Activated CD8-positive, alpha-beta memory T cell treated with anti-CD3 and anti-CD28 coated beads for 4 hours (primary cell): Measurements from ENCODE around the gene OPRD1.
"Not testable (repeated sequence)": the region's sequence is repeated elsewhere in the genome, so short reads cannot be mapped to it uniquely, and the experiment has no call there.

Source experiments
- DNase-seq, 2 donors: peaks; one replicate each; pipeline ENCODE4 v3.0.0-alpha.2; 2020; ENCODE audit warnings: low read depth in 2 of 2

OPRD1 gene

DNA sequence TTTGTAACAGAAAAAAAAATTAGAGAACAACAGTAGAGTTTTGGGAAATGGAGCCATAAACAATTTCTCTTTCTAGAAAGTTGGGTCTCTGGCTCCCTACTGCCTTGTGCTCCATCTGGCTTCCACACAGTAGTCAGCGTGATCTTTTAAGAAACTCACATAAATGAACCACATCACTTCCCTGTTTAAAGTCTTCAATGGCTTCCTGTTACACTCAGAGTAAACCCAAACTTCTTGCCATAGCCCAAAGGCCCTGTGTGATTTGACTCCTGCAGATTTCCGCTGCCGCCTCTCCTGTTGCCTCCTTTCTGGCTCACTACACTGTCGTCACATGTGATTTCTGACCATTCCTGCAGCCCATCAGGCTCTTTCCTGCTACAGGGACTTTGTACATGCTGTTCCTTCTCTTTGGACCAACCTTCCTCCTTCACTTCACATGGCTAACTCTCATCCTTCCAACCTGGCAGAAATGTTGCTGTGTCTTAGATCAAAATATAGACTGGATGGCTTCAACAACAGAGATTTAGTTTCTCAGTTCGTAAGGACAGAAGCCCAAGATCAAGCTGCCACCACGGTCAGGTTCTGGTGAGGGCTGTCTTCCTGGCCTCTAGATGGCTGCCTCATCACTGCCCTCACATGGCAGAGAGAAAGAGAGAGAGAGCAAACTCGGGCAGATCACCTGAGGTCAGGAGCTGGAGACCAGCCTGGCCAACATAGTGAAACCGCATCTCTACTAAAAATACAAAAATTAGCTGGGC is 34.0 kb downstream of the OPRD1 start:
- DNase-seq, result no peak

DNA sequence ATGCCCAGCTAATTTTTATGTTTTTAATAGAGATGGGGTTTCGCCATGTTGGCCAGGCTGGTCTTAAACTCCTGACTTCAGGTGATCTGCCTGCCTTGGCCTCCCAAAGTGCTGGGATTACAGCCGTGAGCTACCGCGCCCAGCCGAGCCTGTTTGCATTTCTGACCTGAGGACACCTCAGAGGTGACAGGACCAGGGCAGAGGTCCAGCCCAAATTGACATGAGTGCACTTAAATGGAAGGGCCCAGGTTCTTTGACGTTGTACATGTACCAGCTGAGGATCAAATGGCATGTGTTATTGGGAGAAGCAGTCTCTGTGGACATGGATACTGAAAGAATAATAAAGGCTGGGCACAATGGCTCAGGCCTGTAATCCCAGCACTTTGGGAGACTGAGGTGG is 35.2 kb downstream of the OPRD1 start:
- DNase-seq, result not testable (repeated sequence)

DNA sequence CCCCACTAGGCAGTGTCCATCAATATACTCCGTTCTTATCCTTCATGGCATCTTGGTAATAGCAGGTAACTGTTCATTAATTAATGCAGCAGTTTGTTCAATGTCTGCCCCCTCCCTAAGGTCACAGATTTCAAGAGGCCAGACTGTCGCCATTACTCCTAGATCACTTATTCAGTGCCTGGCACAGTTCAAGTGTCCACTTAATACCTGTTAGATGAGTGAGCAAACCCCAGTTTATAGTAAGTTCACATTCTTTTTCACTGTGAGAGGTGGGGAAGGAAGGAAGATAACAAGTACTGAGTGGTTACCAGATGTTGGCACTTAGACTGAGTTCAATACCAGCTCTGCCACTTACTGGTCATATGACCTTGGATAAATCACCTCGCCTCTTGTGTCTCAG is 36.4 kb downstream of the OPRD1 start:
- no peak for DNase-seq

DNA sequence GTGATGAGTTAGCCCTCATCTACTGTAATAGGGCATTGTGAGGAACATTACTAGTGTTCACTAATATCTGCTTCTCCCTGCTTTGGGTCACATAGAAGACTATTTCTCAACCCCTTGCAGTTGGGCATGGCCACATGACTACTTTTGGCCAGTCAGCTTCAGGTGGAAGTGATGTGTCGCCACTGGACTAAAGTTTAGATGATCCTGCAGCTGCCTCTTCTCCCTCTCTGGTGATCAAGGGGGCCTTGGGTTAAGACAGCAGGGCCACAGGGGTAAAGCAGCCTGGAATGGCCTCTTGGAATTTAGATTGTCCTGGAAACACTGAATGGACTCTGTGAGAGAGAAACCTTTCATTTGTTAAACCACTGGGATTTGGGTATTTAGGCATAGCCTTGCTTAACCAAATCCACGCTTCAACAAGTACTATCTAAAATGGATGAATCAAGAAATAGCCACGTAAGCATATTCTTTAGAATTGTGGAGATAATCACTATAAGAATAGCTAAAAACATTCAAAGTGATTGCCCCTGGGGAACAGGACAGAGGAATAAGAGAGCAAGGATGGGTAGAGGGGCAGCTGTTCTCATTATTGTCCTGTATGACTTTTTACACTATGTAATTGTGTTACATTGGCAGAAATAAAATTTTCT is 41.2 kb downstream of the OPRD1 start:
- no peak for DNase-seq

DNA sequence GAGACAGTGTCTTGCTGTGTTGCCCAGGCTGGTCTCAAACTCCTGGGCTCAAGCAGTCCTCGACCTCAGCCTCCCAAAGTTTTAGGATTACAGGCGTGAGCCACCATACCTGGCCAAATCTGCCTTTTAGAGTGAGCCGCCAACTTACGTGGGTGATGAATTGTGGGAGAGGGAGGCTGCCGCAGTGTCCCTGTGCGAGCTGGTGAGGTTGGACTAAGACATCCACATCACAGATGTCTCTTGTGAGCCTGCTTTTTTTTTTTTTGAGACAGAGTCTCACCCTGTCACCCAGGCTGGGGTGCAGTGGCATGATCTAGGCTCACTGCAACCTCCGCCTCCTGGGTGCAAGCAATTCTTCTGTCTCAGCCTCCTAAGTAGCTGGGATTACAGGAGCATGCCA is 42.4 kb downstream of the OPRD1 start:
- DNase-seq, result not testable (repeated sequence)

DNA sequence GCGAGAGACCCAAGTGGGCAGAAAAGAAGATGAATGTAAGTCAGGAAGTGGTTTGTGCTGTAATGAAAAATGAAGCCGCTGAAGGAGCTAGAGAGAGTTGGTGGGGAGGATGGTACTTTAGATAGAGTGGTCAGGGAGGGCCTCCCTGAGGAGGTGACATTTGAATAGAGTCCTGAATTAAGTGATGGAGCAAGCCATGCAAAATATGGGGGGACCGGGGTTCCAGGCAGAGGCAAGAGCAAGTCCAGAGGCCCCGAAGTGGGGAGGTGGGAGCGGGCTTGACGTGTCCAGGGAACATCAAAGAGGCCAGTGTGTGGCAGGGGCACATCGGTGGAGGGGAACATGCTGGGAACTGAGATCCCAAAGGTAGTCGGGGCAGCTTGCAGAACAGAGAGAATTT is 43.1 kb downstream of the OPRD1 start:
- DNase-seq, result no peak

DNA sequence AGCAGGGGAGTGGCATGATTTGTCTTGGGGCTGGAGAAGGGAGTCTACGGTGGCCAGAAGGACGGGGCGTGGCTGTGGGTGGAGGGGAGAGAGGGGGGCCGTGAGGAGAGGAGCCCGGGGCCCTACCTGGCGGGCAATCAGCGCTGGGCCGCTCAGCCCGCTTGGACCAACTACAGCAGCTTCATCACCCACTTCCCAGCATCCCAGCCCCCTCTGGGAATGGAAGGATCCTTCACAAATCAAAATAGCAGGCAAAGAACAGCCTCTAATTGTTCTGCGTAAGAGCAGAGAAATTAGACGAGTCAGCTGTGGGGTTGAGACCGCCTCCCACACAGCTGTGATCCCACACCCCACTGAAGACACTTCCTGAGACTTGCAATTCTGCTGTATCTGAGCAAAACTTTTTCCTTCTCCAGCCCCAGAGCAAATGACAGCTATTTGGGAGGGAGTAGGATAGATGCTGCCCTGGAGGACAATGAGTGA is 43.5 kb downstream of the OPRD1 start:
- DNase-seq, result no peak

DNA sequence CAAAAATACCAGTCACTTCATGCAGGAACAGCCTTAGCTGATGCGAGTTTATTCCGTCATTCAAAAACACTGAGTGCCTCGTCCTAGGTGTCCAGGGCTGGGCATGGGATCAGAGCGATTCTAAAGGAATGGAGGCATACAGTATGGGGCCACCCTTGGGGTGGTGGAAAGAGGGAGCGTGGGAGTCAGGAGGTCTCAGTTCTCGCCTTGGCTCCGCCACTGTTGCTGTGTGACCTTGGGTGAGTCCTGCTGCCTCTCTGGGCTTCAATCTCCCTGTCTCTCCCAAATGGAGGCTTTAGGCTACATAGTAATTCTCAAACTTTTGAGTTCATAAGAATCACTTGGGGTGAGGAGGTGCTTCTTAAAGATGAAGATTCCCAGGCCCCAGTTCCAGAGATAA is 44.0 kb downstream of the OPRD1 start:
- DNase-seq, result no peak

DNA sequence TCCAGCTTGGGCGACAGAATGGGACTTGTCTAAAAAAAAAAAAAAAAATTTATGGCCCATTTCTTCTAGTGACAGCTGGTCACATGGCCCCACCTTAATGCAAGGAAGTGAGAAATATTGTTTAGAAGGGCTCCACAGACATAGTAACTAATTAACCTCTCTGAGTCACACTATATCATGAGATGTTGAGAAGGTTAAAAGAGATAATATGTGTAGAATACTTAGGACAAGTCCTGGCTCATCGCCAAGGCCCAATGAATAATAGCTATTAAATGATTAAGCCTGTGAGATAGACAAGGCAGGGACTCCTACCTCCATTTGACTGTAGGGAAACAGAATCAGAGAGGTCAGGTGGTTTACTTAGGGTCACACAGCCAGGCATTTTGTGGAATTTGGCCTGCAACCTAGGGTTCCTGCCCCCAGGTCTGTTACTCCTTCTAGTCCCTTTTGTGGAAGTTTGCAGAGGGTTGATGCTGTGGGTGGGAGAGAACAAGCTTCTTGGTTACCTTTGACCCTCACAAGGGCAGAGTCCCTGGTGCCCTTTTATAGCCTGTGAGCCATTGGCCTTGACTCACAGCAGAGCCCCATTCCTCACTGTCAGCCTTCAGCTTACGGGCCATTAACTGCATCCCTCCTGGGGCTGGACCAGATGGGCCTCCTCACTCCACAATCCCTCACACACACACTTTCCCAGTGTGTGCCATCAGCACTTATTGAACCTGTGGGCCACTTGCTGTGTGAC is 48.5 kb downstream of the OPRD1 start:
- DNase-seq, result no peak

DNA sequence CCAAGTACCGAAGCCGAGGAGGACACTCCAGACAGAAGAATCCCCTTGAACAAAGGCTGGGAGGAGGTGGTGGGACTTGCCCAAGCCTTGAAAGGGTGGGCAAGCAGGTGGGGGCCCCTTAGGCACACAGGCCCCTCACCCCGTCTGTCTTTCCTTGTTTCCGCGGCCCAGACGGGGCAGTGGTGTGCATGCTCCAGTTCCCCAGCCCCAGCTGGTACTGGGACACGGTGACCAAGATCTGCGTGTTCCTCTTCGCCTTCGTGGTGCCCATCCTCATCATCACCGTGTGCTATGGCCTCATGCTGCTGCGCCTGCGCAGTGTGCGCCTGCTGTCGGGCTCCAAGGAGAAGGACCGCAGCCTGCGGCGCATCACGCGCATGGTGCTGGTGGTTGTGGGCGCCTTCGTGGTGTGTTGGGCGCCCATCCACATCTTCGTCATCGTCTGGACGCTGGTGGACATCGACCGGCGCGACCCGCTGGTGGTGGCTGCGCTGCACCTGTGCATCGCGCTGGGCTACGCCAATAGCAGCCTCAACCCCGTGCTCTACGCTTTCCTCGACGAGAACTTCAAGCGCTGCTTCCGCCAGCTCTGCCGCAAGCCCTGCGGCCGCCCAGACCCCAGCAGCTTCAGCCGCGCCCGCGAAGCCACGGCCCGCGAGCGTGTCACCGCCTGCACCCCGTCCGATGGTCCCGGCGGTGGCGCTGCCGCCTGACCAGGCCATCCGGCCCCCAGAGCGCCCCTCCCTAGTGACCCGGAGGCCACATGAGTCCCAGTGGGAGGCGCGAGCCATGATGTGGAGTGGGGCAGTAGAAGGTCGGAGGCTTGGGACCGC is 50.8 kb downstream of the OPRD1 start:
- no peak for DNase-seq

DNA sequence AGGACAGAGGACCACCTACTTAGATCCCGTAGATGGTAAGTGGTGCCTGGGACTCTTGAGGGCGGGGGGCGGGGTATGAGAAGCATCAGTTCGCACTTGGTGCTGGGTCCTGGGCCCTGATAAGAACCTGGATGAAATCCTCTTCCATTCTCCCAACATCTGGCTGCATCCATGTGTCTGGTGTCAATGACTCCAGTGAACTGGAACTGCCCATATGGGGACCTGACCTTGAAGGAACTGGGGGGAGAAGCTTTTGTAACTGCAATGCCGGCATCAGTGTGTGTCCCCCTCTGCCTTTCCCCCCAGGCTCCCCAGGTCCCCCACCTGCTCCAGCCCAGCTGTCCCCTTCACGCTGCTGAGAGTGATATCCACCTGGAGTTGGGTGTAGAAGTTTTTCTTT is 52.7 kb downstream of the OPRD1 start:
- no peak for DNase-seq

DNA sequence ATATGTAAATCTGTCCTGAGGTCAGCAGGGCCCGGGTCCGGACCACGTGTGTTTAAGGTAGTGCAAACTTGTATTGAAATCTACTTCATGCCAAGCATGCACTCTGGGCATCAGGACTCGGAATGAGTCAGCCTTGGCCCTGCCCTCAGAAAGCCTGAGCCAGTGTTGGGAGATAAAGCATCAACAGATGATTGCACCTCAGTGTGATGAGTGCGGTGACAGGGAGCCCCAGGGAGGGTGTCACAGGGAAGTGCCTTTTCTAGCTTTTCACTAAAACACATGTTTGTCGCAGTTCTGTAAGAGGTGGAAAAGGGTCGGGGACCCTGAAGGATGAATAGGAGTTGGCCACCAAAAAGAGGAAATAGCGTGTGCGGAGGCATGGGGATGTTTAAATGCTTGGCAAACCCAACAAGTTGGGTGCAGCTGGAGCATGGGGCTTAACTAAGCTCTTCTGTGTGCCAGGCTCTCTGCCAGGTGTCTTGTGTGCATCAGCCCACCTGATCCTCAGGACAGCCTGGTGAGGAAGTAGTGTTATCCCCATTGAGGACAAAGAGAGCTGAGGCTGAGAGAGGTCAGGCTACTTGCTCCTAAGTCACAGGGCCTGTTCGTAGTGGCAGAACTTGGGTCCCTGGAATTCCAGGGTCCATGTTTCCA is 54.2 kb downstream of the OPRD1 start:
- no peak for DNase-seq

DNA sequence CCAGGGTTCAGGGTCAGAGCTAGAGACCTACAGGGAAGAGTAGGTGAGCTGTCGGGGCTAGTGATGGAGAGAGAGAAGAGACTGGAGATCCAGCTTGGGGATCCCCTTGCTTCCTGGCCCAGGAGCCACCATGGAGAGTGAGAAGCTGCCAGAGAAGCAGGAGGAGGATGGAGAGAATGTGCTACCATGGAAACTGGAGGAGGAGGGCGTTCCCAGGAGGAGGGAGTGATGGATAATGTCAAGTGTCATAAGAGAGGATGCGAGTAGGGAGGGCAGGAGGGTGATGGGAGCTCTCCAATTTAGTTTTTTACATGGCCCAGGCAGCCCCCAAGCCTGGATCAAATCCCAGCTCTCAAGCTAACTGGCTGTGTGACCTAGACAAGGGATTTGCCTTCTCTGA is 55.9 kb downstream of the OPRD1 start:
- DNase-seq, result no peak

DNA sequence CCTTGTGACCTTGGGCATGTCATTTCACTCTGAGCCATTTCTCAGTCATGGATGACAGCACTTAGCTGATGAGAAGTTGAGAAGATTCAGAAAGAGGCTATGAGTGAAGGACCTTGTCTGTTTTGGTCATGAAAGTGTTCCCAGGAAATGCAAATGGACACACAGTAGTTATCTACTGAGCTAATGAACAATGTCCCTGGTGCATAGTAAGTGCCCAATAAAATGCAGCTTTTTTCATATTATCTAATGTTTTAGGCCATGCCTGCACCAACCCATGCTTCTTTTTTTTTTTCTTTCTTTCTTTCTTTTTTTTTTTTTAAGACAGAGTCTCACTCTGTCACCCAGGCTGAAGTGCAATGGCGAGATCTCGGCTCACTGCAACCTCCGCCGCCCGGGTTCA is 58.0 kb downstream of the OPRD1 start:
- no peak for DNase-seq

DNA sequence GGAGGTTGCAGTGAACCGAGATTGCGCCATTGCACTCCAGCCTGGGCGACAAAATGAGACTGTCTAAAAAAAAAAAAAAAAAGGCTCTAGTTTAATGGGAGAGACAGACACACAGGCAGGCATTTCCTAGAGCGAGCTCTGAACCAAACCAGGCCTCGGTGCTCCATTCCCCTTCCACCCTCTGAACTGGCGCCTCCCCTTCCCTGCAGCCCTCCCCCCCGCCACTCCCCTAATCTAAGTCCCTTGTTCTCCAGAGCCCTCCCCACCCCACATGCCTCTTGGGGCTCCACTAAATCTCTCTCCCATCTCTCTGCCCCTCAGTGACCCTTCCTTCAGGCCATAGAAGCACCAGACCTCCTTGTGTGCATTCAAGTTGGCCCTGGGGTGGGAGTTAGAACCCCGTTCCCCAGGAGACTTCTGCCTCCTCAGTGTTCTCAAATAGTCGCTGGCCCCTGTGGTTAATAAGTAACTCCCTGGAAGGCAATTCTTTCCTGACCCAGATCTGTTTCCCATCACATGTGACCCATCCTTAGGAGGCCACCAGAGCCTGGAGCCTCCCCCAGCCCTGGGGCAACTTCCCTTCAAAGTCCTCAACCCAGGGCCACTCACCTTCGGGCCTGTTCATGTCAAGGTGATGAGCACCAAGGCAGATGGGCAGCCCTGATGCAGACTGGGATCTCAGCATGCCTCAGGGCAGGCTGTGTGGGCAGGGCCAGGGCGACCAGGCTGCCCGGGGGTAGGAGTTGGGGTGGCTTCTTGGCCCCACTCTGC is 59.8 kb downstream of the OPRD1 start:
- no peak for DNase-seq

DNA sequence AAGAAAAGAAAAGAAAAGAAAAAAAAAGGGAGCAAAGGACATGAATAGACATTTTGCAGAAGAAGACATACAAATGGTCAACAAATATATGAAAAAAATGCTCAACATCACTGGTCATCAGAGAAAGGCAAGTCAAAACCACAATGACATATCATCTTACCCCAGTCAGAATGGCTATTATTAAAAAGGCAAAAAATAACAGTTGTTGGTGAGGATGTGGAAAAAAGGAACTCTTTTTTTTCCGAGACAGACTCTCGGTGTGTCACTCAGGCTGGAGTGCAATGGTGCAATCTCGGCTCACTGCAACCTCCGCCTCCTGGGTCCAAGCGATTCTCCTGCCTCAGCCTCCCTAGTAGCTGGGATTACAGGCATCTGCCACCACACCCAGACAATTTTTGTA is 63.2 kb downstream of the OPRD1 start:
- not testable (repeated sequence) for DNase-seq

DNA sequence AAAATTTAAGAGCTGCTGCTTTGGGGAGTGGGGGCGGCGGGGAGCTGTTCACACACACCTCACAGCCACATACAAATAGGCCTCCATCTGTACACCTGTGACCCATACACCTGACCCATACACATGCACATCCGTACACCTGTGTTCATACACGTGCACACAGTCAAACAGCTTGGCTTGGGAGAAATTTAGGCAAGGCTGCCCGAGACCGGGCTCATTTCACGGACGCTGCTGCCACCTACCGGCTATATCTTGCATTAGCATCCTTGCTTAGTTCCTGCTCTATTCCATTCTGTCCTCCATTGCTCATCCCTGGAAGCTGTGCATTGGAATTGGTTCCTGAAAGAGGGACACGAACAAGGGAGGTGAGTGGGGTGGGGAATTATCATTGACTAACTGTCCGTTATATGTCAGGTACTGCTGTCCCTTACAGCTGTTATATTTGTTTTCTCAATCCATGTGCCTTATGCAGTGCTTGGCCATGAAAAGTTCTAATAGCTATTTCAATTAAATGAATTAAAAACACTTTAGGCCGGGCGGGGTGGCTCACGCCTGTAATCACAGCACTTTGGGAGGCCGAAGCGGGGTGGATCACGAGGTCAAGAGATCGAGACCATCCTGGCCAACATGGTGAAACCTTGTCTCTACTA is 65.3 kb downstream of the OPRD1 start:
- peak; percentile 48 to 54 for DNase-seq

DNA sequence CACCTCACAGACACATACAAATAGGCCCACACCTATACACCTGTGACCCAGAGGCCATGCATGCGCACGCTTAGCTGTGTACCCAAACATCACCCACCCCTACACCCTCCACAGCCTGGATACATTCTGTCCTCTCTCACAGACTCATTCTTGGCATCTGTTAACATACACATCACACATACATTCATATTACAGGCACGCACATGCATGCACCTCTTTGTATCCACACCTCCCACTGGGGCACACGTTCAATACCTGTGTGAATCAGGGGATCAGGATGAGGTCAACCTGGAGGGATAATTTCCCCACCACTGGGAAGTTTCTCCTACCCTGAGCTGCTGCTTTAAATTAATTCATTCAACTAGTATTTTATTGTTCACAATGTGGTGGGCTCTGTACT is 66.8 kb downstream of the OPRD1 start:
- DNase-seq, result no peak

DNA sequence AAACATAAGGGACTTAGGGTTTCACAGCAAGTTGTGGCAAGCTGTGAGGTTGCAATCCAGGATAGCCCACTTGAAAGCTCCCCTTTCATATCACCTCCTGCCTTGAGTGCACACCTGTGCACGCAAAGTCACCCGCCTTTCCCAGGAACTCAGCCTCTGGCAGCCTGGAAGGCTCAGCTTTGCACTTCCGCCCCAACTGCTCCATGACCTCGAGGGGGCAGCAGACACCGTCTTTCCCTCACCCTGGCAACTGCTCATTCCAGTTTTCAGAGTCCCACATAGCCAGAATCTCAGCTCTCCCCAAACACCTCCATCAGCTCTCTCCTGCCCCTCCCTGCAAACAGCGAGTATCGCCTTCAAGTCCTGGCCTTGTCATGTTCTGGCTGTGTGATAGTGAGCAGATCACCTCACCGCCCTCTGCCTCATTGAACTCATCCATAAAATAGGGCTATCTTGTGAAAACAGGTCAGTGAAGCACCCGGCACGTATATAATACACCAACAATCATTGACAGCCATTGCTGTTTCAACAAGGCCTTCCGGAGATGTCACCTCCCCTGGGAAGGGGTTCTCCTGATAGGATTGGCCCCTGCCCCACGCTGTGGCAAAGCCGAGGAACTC is 70.1 kb downstream of the OPRD1 start:
- DNase-seq, result peak; percentile 60 to 63

DNA sequence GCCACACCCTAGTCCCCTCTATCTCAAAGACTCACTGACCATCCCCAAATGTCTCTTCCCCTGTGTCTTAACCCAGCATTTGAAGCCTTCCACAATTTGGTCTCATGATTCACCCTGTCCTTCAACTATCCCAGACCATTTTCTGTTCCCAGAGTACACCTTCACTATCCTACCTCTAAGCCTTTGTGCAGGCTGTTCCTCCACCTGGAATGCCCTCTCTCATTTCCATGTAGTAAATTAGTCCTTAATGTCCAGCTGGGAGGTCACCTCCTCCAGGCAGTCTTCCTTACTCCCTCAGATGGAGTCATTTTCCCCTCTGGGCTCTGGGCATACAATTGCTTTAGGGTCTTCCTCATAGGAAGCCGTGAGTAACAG is 71.3 kb downstream of the OPRD1 start:
- DNase-seq, result no peak
